GM12801 (cell line): ENCODE results near the gene MYO9B.

Experiments used
- TF ChIP-seq, protein P1 (sequence below): IDR thresholded peaks from one replicate; pipeline ENCODE4 v1.5.1; 2011; ENCODE audit warnings: control low read depth; ENCODE audit not compliant: insufficient read length; ENCODE audit errors: extremely low read depth

The MYO9B gene

DNA sequence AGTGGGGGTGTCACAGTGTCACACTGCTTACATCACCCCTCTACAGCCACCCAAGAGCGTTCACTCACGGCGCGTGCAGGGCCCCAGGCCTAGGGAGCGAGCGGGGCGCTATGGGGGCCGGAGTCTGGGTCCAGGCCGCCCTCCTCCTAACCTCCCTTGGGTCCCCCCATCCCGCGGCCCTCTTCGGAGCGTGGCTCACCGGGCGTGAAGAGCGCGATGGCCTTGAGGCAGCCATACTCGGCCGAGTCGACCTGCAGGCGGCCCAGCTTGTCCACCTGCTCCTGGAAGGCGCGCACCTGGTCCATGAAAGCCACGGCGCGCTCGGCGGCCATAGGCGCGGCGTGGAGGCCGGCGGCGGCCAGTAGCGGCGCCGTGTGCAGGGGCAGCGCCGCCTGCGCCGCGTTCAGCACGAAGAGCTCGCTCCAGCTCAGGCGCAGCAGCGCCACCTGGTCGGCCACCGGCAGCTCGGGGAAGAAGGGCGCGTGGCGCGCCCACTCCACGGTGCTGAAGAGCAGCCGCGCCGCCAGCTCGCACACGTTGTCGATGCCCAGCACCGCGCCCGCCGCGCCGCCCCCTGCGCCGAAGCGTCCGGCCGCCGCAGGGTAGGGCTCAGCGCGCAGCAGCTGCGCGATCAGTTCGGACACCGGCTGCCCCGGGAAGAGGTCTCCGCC, 159.9 kb downstream of the MYO9B start:
- TF ChIP-seq, protein P1, sequence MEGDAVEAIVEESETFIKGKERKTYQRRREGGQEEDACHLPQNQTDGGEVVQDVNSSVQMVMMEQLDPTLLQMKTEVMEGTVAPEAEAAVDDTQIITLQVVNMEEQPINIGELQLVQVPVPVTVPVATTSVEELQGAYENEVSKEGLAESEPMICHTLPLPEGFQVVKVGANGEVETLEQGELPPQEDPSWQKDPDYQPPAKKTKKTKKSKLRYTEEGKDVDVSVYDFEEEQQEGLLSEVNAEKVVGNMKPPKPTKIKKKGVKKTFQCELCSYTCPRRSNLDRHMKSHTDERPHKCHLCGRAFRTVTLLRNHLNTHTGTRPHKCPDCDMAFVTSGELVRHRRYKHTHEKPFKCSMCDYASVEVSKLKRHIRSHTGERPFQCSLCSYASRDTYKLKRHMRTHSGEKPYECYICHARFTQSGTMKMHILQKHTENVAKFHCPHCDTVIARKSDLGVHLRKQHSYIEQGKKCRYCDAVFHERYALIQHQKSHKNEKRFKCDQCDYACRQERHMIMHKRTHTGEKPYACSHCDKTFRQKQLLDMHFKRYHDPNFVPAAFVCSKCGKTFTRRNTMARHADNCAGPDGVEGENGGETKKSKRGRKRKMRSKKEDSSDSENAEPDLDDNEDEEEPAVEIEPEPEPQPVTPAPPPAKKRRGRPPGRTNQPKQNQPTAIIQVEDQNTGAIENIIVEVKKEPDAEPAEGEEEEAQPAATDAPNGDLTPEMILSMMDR = no peak

DNA sequence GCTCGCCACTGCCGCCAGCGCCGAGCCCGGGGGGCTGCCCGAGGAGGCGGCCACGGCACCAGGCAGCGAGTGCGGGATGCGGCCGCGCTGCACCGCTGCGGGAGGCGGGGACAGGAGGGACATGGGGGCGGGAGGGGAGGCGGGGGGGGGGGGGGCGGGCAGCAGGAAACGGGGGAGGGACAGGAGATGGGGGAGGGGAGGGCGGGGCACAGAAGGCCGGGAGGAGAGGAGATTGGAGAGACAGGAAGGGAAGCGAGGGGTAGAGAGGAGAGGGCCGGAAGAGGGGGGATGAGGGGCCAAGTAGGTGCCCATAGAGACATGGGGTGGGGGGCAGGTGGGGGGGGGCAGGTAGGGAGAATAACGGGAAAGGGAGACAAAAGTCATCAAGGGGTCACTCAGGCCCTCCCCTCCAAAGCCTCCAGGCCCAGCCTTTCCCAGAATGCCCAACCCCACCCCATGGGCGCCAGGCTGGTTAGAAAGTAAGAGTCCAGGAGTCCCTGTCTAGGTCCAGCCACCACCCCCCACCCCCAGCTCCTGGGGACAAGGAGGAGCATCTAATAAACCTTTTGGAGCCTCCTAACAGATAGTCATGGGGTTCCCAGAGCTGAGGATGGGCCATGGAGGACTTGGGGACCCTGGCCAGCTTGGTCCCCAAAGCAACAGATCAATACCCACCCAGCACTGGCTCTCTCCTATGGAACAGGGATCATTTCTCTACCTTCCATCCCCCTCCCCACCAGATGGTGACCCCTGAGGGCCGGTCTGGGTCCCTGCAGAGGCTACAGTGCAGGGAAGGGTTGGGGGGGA, 160.6 kb downstream of the MYO9B start:
- TF ChIP-seq, protein P1 = no peak

GRCh38 chr19:17236811-17237543, 161.4 kb downstream of the MYO9B start:
- TF ChIP-seq, protein P1 = no peak

DNA sequence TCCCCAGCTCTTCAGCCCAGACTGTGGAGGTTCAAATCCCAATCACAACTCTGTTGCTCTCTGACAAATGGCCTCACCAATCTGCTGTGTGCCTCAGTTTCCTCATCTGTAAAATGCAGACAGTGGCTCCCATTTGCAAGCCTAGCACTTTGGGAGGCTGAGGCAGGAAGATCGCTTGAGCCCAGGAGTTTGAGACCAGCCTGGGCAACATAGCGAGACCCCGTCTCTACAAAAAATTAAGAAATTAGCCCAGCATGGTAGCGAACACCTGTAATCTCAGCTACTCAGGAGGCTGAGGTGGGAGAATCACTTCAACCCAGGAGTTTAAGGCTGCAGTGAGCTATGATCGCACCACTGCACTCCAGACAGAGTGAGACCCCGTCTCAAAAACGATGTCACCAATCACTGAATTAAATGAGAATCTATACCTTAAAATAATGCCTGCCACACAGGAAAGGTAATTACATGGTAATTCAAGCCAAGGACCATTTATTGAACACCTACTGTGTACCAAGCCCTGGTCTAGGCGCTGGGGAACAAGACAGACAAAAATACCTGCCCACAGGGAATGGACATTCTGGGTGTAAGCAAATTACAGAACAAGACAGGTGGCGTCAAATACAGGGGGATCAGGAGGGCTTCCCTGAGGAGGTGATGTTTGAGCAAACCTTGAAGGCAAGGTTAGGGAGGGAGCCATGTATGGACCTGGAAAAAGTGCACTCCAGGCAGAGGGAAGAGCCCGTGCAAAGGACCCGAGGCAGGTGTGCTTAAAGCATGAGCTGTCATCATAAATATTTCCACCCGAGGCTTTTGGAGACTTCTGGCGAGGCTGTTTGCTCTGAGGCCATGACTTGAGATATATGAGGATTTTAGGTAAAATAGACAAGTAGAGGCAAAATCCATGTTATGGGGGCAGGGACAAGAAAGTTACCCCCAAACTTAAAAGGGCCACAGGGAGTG, 162.4 kb downstream of the MYO9B start:
- TF ChIP-seq, protein P1 = no peak

GRCh38 chr19:17240062-17240752, 164.6 kb downstream of the MYO9B start:
- TF ChIP-seq, protein P1 = no peak

DNA sequence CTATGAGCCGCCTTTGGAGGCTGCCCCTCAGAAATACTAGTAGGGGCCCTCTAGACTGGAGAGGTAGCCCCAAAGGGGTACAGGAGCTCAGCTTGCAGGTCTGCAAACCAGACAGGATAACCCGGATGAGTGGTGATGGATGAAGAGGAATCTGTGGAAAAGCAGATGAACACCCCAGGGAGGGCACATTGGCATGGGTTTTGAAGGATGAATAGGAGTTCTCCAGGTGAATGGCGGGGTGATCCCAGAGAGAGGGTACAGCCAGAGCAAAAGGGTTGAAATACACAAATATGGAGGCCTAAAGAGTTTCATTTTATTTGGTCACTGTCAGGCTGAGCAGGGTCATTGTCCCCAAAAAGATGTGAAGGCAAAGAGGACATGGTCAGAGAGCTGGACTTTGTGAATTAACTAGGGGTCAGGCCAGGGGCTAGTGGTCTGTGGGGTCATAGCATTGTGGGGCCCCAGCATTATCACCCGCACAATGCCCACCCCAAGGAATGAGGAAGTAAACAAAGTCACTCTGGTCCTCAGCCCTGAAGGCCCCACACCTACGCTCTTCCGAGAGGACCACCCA, 165.3 kb downstream of the MYO9B start:
- TF ChIP-seq, protein P1 = no peak
